IMR-90 (cell line): ENCODE data around the gene TBC1D28. TPM values are rescaled to one million over a fixed set of nuclear protein-coding genes. Genes with fewer than 3 reads are reported as not detected.
"Not testable (repeated sequence)": the region's sequence is repeated elsewhere in the genome, so short reads cannot be mapped to it uniquely, and the experiment has no call there.

Experiments used
- ATAC-seq: fragments of 200-7000 bp; cut with Tn5 transposase; 2 replicates; pipeline ENCODE4 v1.9.1; 2020; ENCODE audit warnings: low read depth, mild to moderate bottlenecking, moderate library complexity
- BruUV-seq: library from RNA; stranded (reverse); fragments of 400-500 nt; replicated peaks from 2 replicates; lab custom pipeline; 2021; lab: Mats Ljungman, UMichigan
- CTCF ChIA-PET: fragments of 300-600 bp; formaldehyde crosslinking; extraction: SDS; loops from one replicate; lab custom pipeline; 2021; ENCODE audit warnings: antibody characterized with exemption; lab: Yijun Ruan, JAX
- POLR2A ChIA-PET: fragments of 300-600 bp; sonication (Branson Sonifier 250); formaldehyde crosslinking; loops from one replicate; lab custom pipeline; 2022; ENCODE audit warnings: antibody characterized with exemption; ENCODE audit not compliant: unreplicated experiment; lab: Charles Lee
- DNase-seq: peaks from one replicate; pipeline ENCODE4 v3.0.0; 2013
- H2AFZ ChIP-seq: replicated peaks from 2 replicates; pipeline ENCODE3; 2013; ENCODE audit warnings: low read length, mild to moderate bottlenecking; ENCODE audit not compliant: poor library complexity
- H2AK5ac ChIP-seq: 2 replicates; pipeline ENCODE4 v1.6.1; 2013; ENCODE audit warnings: low read depth, low read length, inconsistent platforms
- H2AK9ac ChIP-seq: replicated peaks from 2 replicates; pipeline ENCODE3; 2013; ENCODE audit warnings: mild to moderate bottlenecking, low read depth, low read length, moderate library complexity; ENCODE audit not compliant: poor library complexity
- H2BK120ac ChIP-seq: 2 replicates; pipeline ENCODE4 v1.6.1; 2013; ENCODE audit warnings: low read depth, low read length, inconsistent platforms
- H2BK15ac ChIP-seq: 3 replicates; pipeline ENCODE4 v1.6.1; 2013; ENCODE audit warnings: low read depth, low read length, inconsistent platforms
- H2BK20ac ChIP-seq: 2 replicates; pipeline ENCODE4 v1.6.1; 2013; ENCODE audit warnings: low read depth, mild to moderate bottlenecking, inconsistent platforms, low read length, moderate library complexity
- H2BK5ac ChIP-seq: 2 replicates; pipeline ENCODE4 v1.6.1; 2013; ENCODE audit warnings: mild to moderate bottlenecking, low read depth, low read length, inconsistent platforms; ENCODE audit not compliant: poor library complexity, severe bottlenecking
- H3K14ac ChIP-seq: replicated peaks from 2 replicates; pipeline ENCODE4 v1.6.1; 2013; ENCODE audit warnings: low read depth, low read length, inconsistent platforms
- H3K18ac ChIP-seq: 2 replicates; pipeline ENCODE4 v1.6.1; 2013; ENCODE audit warnings: low read depth, low read length, control low read depth
- H3K23ac ChIP-seq: 2 replicates; pipeline ENCODE4 v1.6.1; 2013; ENCODE audit warnings: low read depth, low read length, inconsistent platforms
- H3K27ac ChIP-seq: 2 replicates; pipeline ENCODE4 v1.5.1; 2013; ENCODE audit warnings: mild to moderate bottlenecking, control low read depth, low read length; ENCODE audit not compliant: insufficient read depth
- H3K27me3 ChIP-seq: 2 replicates; pipeline ENCODE4 v1.6.1; 2013; ENCODE audit warnings: low read length; ENCODE audit not compliant: control insufficient read depth, insufficient read depth
- H3K36me3 ChIP-seq: 2 replicates; pipeline ENCODE4 v1.6.1; 2013; ENCODE audit warnings: low read length, mixed read lengths; ENCODE audit not compliant: control insufficient read depth, insufficient read depth
- H3K4ac ChIP-seq: 2 replicates; pipeline ENCODE4 v1.6.1; 2013; ENCODE audit warnings: low read depth, low read length, inconsistent platforms
- H3K4me1 ChIP-seq: 2 replicates; pipeline ENCODE4 v1.6.1; 2013; ENCODE audit warnings: low read length, mixed read lengths; ENCODE audit not compliant: control insufficient read depth, insufficient read depth
- H3K4me2 ChIP-seq: 2 replicates; pipeline ENCODE4 v1.6.1; 2013; ENCODE audit warnings: low read depth, mild to moderate bottlenecking, control low read depth, low read length, moderate library complexity
- H3K4me3 ChIP-seq: 2 replicates; pipeline ENCODE4 v1.5.1; 2013; ENCODE audit warnings: low read depth, mild to moderate bottlenecking, control low read depth, low read length, moderate library complexity; ENCODE audit not compliant: insufficient read depth
- H3K56ac ChIP-seq: 2 replicates; pipeline ENCODE4 v1.6.1; 2013; ENCODE audit warnings: low read length, inconsistent platforms; ENCODE audit not compliant: insufficient read depth; ENCODE audit errors: extremely low read depth
- H3K79me1 ChIP-seq, 2 experiments: 2 replicates each; pipeline ENCODE4 v1.6.1; 2013; ENCODE audit warnings: low read length in 2 of 2, inconsistent platforms in 1 of 2, low read depth in 1 of 2
- H3K9ac ChIP-seq: 2 replicates; pipeline ENCODE4 v1.6.1; 2013; ENCODE audit warnings: low read depth, low read length, control low read depth
- H3K9me1 ChIP-seq: 2 replicates; pipeline ENCODE4 v1.6.1; 2013; ENCODE audit warnings: low read length, inconsistent platforms; ENCODE audit not compliant: insufficient read depth
- H3K9me3 ChIP-seq: 2 replicates; pipeline ENCODE4 v1.6.1; 2013; ENCODE audit warnings: low read length; ENCODE audit not compliant: control insufficient read depth, insufficient read depth
- H4K20me1 ChIP-seq: 2 replicates; pipeline ENCODE4 v1.6.1; 2013; ENCODE audit warnings: low read length, inconsistent platforms; ENCODE audit not compliant: insufficient read depth
- H4K5ac ChIP-seq: 2 replicates; pipeline ENCODE4 v1.6.1; 2013; ENCODE audit warnings: mild to moderate bottlenecking, low read depth, low read length, control low read depth
- H4K8ac ChIP-seq, 2 experiments: 2 replicates each; pipeline ENCODE4 v1.6.1; 2013; ENCODE audit warnings: low read depth in 2 of 2, low read length in 2 of 2, control low read depth in 1 of 2, inconsistent platforms in 1 of 2
- H4K91ac ChIP-seq: 2 replicates; pipeline ENCODE4 v1.6.1; 2013; ENCODE audit warnings: low read depth, low read length, inconsistent platforms; ENCODE audit not compliant: insufficient read depth
- WGBS, 2 experiments: methylation state at CpG; one replicate each; pipeline versions ENCODE4 v1.1.5 to v1.1.7; 2013; ENCODE audit warnings: missing lambda C conversion rate in 2 of 2; ENCODE audit not compliant: insufficient read length in 1 of 2; ENCODE audit errors: extremely low coverage in 2 of 2; 5-methylcytosine and 5-hydroxymethylcytosine counted together
- dilution Hi-C: fragments of 300-500 bp; cut with HindIII; formaldehyde crosslinking; loops from one replicate; pipeline ENCODE4 v1.14.3; 2018; ENCODE audit warnings: low sequenced_read_pairs; ENCODE audit not compliant: unreplicated experiment
- in situ Hi-C: fragments of 300-500 bp; cut with MboI; formaldehyde crosslinking; loops from 3 replicates; pipeline ENCODE4 v1.14.3; 2019; ENCODE audit warnings: low sequenced_read_pairs, inconsistent platforms, mixed read lengths
- intact Hi-C: fragments of 100-400 bp; cut with micrococcal nuclease; formaldehyde crosslinking; loops from 2 replicates; pipeline ENCODE4 v1.10.0; 2022
- polyA plus RNA-seq, 3 experiments: library from polyadenylated mRNA; depleted of rRNA; stranded (reverse); fragments of >200 nt; gene quantifications; 2 replicates each; pipeline ENCODE4 v1.2.3, GENCODE V29; 2012; ENCODE audit warnings: low replicate concordance in 1 of 3
- total RNA-seq: library from RNA; depleted of rRNA; stranded (reverse); fragments of >200 nt; gene quantifications from 2 replicates; pipeline ENCODE4 v1.2.3, GENCODE V29; 2012

TBC1D28 gene
- total and polyA plus RNA-seq, 2 of the 4 experiments (the other 2 are of a cell fraction), result not detected

DNA sequence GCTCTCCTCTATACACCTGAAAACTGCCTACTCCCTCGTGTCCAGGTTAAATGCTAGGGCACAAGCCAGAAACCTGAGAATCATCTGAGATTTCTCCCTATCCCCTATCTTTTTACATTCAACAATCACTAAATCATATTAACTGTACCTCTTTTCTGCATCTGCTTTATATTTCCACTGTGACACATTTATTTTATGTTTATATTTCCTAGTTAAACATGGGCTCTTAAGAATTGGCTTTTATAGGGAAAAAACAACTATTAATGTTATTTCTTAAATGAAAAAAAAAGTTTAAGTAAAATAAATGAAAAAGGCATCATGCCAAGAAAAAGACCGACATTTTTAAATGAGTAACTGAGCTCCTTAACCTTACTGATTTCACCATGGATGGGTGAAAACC lies 26.6 kb downstream of the TBC1D28 start:
- H2BK15ac ChIP-seq, H3K56ac ChIP-seq, H2BK20ac ChIP-seq, DNase-seq, H3K18ac ChIP-seq, H2BK5ac ChIP-seq, H4K8ac ChIP-seq, H3K4me3 ChIP-seq, BruUV-seq, H3K4me1 ChIP-seq, H3K4ac ChIP-seq, H3K9ac ChIP-seq, ATAC-seq, H3K36me3 ChIP-seq, H4K20me1 ChIP-seq, H4K5ac ChIP-seq, H3K23ac ChIP-seq, H3K4me2 ChIP-seq, H3K9me1 ChIP-seq, H3K79me1 ChIP-seq, H3K14ac ChIP-seq, H2AFZ ChIP-seq, H3K27ac ChIP-seq, CTCF ChIA-PET, H3K27me3 ChIP-seq, H2AK9ac ChIP-seq, intact Hi-C loops, H3K9me3 ChIP-seq, H2AK5ac ChIP-seq, POLR2A ChIA-PET, H2BK120ac ChIP-seq, dilution Hi-C loops, in situ Hi-C loops, H4K91ac ChIP-seq: not testable (repeated sequence)
- WGBS, 2 experiments, result no CpG with 5 or more reads among the region's 2 CpGs

DNA sequence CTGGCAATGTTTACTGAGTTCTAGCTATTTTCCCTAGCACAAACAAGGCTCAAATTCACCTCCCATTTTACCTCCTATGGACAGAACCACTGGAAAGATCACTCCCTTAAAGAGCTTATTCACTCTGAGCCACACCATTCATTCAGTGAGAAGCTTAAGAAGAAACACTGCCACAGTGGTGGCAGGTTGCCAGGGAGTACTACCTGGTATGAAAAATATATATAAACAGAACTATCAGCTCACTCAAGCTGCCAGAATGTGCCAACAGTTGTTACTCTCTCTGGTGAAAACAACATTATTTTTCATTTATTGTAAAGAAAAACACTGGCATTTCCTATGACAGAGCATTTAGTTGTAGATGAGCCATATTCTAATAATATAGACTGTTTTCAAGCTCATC lies 31.2 kb downstream of the TBC1D28 start:
- dilution Hi-C loops, ATAC-seq, CTCF ChIA-PET, H4K91ac ChIP-seq, H3K9me3 ChIP-seq, H4K20me1 ChIP-seq, H3K4me1 ChIP-seq, H3K27ac ChIP-seq, H2BK120ac ChIP-seq, H3K4ac ChIP-seq, H3K9ac ChIP-seq, BruUV-seq, H3K4me2 ChIP-seq, H2AK9ac ChIP-seq, H4K8ac ChIP-seq, H3K14ac ChIP-seq, H2BK5ac ChIP-seq, H3K79me1 ChIP-seq, H3K4me3 ChIP-seq, H3K9me1 ChIP-seq, DNase-seq, H3K18ac ChIP-seq, H2BK15ac ChIP-seq, H3K36me3 ChIP-seq, H3K23ac ChIP-seq, H2AK5ac ChIP-seq, H3K56ac ChIP-seq, POLR2A ChIA-PET, H2AFZ ChIP-seq, H2BK20ac ChIP-seq, in situ Hi-C loops, intact Hi-C loops, H4K5ac ChIP-seq, H3K27me3 ChIP-seq: not testable (repeated sequence)
